GM19372 (cell line): ENCODE results near the gene TRIM69.
"Not testable (repeated sequence)": the region's sequence is repeated elsewhere in the genome, so short reads cannot be mapped to it uniquely, and the experiment has no call there.

Experiments
- ATAC-seq: cut with Tn5 transposase; IDR thresholded peaks from one replicate; pipeline ENCODE4 v1.9.1; 2021; ENCODE audit warnings: mild to moderate bottlenecking, low read depth, moderate library complexity; ENCODE audit not compliant: unreplicated experiment

TRIM69 gene

DNA sequence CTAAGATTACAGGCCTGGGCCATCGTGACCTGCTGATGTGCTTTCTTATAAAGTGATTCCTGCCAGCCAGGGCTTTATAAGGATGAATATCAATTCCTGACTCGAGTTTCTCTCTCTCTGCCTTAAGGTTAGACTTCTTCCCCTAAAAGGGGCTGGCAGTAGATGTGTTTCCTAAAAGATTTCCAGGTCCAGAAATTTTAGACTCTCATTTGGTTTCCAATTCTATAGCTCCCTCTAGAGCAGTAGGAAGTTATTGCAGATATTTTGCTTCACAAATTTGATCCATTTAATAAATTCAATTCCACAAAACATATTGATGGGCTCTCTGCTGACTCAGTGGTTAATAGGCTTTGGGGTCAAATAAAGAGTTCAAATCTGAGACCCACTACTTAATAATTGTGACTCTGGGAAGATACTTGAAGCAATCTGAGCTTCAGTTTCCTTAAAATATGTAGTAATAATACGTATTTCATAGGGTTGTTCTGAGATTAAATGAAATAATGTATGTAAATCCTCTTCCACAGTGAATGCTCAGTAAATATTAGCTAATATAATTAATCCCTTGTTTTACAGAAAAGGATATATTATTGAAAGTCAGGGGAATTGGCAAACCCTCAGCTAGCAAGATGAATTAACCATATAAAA is 2.1 kb downstream of the TRIM69 start:
- no peak for ATAC-seq

DNA sequence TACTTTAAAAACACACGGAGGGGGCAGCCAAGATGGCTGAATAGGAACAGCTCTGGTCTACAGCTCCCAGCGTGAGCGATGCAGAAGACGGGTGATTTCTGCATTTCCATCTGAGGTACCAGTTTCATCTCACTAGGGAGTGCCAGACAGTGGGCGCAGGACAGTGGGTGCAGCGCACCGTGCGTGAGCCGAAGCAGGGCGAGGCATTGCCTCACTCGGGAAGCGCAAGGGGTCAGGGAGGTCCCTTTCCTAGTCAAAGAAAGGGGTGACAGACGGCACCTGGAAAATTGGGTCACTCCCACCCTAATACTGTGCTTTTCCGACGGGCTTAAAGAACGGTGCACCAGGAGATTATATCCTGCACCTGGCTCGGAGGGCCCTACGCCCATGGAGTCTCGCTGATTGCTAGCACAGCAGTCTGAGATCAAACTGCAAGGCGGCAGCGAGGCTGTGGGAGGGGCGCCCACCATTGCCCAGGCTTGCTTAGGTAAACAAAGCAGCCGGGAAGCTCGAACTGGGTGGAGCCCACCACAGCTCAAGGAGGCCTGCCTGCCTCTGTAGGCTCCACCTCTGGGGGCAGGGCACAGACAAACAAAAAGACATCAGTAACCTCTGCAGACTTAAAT is 3.0 kb downstream of the TRIM69 start:
- not testable (repeated sequence) for ATAC-seq

- not testable (repeated sequence) for ATAC-seq
These were observed 7.1 kb downstream of the TRIM69 start for GRCh38 chr15:44743454-44743853.

DNA sequence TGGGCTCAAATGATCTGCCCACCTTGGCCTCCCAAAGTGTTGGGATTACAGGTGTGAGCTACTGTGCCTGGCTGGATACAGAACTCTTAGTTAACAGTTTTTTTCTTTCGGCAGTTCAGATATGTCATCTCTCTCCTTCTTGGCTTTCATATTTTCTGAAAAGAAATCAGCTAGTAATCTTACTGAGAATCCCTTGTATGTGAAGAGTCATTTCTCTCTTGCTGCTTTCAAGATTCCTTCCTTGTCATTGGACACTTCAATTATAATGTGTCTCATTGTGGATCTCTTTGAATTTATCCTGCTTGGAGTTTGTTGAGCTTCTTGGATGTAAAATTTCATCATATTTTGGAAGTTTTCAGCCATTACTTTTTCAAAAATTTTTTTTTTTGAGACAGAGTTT is 17.0 kb downstream of the TRIM69 start:
- ATAC-seq, result no peak

DNA sequence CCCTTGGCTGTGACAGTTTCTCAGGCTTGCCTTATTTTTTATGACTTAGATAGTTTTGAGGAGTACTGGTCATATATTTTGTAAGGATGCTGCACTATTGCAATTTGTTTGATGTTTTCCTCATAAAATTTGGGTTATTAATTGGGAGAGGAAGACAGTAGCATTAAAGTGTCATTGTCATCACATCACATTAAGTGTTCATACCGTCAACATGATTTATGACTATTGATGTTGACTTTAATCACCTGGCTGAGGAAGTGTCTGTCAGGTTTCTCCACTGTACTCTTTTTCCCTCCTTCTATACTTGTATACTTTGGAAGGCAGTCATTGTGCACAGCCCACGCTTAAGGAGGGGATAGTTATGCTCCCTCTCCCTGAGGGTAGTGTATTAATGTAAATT is 26.9 kb downstream of the TRIM69 start:
- ATAC-seq, result no peak

DNA sequence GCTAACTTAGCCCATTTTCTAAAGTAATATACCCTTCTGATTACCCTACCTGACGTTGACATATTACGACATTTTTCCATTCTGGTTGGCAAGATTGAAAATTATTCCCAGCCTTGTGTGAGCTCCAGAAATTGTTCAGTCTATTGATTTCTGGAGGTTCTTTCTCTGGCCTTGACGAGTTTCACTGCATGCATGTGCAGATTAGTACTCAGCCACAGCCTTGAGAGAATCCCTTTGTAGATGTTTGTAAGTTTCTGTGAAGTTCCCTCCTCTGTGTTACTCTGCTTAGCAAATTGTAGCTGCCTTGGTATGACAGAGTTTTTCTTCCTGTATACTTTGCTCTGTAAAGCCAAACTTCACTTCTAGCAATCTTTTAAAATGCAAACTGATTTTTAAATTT is 27.5 kb downstream of the TRIM69 start:
- no peak for ATAC-seq

DNA sequence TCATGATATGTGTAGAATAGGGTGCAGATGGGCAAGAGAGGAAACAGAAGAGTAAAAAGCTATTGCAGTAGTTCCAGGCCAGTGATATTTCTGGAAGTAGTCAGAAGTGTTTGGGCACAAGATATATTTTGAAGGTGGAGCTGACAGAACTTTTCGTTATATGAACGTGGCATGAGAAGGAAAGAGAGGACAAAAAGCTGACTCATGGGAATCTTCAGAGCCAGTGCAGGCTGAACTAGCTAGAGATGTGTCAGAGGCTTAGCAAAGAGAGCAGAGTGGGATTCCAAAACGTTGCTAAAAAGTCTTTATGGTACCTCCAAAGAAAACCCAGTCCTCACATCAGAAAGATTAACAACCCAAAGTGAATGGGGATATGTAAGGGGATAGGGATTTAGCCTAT is 28.7 kb downstream of the TRIM69 start:
- ATAC-seq, result no peak

DNA sequence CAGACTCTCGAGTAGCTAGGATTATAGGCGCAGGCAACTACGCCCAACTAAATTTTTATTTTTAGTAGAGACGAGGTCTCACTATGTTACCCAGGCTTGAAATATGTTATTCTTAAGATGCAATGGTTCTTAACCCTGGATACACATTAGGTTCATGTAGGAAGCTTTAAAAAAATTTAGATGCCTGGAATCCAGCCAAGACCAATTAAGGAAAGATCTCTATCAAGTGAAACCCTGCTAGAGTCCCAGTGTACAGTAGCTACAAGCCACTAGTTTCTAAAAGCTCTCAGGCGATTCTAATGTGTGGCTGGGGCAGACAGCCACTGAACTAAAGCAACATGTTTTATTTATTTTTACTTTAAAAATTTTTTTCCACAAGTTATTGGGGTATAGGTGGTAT is 33.2 kb downstream of the TRIM69 start:
- no peak for ATAC-seq

- ATAC-seq, result not testable (repeated sequence)
These were observed 34.4 kb downstream of the TRIM69 start for GRCh38 chr15:44770715-44771114.

GRCh38 chr15:44775953-44776352 is 39.6 kb downstream of the TRIM69 start:
- ATAC-seq, result no peak

DNA sequence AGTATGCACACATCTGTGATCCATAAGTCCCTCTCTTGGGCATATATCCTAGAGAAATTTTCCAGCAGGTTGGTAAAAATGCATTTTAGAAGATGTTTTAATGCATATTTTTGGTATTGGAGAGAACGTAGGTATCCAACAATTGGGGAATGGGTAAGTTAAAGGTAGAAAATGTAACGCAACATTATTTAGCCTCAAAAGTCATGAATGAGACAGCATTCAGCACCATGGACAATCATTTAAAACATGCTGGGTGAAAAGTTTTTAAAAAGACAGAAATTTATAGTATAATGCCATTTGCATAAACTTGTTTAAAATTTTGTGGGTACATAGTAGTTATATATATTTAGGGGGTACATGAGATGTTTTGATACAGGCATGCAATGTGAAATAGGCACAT is 43.4 kb downstream of the TRIM69 start:
- ATAC-seq, result no peak

- no peak for ATAC-seq
These were observed 44.3 kb downstream of the TRIM69 start for GRCh38 chr15:44780608-44781007.

GRCh38 chr15:44781128-44781810 is 44.9 kb downstream of the TRIM69 start:
- no peak for ATAC-seq

- ATAC-seq, result no peak
These were observed 46.2 kb downstream of the TRIM69 start for GRCh38 chr15:44782516-44782915.

DNA sequence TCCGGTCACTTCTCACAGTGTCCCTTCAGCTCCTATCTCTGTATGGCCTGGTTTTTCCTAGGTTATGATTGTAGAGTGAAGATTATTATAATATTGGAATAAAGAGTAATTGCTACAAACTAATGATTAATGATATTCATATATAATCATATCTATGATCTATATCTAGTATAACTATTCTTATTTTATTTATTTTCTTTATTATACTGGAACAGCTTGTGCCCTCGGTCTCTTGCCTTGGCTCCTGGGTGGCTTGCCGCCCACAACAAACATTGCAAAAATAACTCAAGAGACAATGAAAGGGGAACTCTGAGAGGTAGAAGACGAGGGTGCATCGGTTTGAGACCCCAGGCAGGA is 48.6 kb downstream of the TRIM69 start:
- ATAC-seq, result not testable (repeated sequence)

- no peak for ATAC-seq
These were observed 52.4 kb downstream of the TRIM69 start for GRCh38 chr15:44788748-44789147.

DNA sequence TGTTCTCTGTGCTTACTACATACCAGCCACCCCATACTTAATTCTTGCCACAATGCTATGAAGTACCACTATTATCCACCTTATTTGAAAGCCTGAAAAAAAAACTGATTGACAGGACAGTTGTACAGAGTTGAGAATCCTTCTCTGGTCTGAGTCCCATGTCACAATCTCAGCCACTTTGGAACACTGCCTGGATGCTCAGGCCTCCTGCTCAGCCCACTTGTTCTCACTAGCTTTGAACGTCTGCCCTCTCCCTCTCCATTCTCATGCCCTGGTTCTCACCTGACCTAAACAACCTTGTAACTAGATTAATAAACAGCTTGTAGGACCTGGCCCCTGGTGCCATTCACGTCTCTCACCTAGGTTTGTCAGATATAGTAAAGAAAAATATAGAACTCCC is 53.9 kb downstream of the TRIM69 start:
- ATAC-seq, result no peak

DNA sequence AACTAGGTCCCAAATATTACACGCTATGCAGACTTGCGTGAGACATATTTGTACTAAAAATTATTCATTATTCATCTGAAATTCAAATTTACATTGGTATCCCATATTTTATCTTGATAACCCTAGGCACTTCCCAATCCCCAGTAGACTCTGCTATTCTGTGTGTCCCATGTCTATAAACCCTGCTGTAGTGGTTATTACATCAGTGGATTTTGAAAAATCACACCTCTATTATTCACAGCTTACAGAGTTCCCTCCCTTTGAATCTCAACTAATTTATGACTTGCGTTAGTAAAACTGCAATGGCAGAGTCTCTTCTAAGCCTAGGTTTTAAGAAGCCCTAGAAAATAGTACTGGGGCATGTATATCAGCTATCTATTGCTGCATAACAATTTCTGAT is 54.3 kb downstream of the TRIM69 start:
- ATAC-seq, result no peak

GRCh38 chr15:44792715-44793114 is 56.4 kb downstream of the TRIM69 start:
- no peak for ATAC-seq

DNA sequence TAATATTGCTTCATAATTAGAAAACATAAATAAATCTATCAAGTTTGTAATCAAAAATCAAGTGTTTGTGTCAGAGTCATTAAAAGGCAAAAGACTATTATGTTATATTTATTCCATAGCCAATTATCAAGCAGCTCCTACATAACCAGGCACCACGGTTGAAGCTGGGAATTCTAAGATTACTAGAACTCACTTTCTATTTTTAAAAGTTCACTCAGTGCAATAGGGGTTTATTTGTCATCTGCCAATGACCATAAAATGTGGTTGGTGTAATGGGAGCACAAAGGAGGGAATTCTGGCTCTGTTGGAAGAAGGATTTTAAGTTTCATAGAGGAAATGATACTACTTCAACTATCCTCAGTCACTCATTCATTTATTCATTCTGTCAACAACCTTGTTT is 57.7 kb downstream of the TRIM69 start:
- no peak for ATAC-seq

DNA sequence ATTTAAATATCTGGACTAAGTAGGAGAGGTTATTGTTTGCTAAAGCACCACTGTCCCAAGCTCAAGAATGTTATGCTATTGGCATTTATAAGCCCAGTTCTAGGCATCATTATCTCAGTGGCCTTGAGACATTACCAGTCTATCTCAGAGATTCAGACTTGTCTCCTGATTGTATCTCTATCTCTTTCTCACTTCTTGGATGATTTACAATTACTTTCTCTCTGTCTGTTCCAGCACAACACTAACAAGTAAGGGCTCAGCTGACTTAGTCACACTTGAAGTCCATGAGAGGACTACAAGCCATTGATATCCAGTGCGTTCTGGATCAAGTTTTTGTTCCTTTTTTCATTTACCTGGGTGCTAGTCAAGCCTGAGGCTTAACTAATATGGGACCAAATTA is 60.2 kb downstream of the TRIM69 start:
- no peak for ATAC-seq

- ATAC-seq, result no peak
These were observed 62.5 kb downstream of the TRIM69 start for GRCh38 chr15:44798826-44799225.
